GM18526 (cell line): Measurements from ENCODE around the gene LUZP4.

Experiments used
- POLR2A ChIP-seq: IDR thresholded peaks from 3 replicates; pipeline ENCODE4 v1.6.1; 2011; ENCODE audit not compliant: insufficient read length; ENCODE audit errors: extremely low read depth

LUZP4 gene

DNA sequence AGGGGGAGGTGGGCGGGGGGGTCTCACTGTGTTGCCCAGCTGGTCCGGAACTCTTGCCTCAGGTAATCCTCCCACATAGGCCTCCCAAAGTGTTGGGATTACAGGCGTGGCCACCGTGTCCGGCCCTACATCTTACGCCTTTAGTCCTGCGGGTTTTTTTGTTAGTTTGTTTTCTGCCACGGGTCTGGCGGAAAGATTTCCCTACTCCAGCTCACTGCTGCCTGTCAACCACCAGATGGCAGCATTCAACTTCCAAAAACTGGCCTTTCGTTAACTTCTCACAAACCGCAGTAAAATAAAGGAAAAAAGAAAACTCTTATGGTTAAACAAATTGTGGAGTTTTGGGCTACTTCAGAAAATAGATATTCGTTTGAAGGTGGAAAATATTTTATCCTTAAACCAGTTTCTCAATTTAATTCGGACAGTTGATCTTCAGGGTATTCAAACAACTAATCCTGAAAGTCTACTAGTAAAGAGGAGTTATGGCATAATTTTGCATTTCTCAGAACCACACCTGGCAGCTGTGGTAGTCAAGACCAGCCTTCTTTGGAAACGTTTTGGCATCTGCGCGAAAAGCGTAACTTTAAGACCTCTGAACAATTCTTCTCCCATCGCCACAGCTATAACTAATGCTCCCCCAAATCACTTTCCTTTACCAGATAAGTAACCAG lies 41.1 kb downstream of the LUZP4 start:
- TF ChIP-seq POLR2A = no peak

DNA sequence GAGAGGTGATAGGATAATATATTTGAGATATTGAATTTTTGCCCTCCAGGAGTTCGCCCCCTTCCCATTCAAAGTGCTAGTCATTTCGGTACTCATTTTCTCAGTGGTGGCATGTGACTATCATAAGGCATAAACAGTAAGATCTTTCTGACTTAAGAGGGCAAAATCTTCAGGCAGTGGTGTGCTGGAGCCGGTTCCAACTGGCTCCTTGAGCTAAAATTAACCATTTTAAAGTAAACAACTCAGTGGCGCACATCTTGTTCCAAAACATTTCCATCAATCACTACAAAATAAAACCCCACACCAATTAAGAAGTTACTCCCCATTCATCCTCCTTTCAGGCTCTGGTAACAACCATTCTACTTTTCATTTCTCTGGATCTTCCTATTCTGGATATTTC lies 43.3 kb downstream of the LUZP4 start:
- TF ChIP-seq POLR2A = no peak

DNA sequence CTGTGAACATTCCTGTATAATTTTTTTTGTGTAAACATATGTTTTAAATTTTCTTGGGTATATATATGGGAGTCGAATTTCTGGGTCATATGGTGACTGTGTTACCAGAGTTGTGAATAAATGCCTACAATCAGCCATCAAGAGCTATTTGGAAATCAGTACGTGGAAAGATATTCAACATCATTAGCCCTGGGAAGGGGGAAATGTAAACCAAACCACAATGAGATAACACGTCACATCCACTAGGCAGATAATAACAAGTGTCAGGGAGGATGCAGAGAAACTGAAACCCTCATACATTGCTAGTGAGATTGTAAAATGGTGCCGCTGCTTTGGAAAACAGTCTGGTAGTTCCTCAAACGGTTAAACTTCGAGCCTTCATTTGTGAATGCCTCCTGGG lies 43.9 kb downstream of the LUZP4 start:
- no peak for TF ChIP-seq POLR2A

DNA sequence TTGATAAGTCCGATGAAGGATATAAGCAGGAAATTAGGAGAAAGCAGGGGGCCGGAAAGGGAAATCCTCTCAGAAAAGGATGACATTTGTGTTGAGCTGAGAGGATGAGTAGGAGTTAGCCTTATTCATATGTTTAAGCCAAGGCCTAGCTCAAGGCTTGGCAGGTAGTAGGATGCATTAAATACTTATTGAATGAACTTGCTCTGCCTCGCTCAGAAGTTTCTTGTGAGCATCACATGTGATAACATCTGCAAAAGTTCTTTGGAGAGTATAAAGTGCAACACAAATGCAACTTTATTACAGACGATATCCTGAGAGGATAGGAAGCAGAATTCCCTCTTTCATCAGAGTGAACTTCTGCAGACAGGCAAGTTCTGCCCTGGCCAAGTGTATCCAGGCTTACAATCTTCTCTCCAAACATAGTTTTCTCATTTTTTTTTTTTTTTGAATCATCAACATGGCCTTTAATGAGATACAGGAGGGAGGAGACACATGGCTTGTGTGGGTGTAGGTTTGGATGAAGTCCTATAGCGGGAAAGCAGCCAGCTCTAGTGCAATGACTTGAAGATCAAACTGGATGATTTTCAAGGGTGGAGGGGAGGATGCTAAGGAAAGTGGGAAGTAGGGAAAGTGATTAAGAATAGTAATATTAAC lies 48.1 kb downstream of the LUZP4 start:
- TF ChIP-seq POLR2A = no peak

DNA sequence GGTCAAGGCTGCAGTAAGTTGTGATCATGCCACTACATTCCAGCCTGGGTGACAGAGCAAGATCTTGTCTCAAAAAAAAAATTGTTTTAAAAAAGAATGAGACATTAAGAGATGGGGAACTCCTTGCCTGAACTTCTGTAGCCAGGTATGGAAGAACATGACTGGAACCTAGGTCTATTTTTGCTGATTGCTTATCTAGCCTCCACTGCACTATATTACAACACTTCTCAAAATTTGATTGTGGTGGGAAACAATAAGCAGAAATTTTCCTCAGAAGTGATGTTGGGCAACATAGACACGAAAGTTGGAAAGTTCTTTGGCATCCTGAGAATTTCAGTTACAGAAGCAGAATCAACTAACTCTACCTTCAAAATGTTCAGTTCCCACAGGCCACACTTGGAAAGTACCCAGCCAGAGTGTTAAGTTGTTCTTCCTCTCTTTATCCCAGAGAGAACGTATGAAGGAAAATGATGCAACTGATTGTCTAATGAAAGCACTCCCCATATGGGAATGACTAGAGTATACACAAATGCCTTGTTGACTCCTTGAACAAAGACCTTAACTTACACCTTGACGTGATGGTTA lies 50.0 kb downstream of the LUZP4 start:
- no peak for TF ChIP-seq POLR2A

DNA sequence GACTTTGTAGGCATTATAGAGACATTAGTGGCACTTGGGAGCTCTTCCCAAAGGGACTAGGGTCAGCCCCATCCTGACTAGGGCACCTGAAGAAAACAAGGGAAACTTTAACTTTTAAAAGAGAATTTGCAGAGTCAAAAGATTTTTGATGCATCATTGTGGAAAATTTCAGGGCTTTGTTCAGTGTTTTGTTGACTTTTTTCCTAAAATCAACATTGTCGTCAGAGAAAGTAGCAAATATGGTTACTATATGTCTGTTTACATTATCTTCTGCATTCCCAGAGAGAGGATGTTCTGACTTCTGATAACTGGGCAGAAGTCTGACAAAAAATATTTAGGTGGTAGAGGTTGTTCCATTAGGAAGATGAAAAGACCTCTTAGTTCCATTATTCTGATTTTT lies 51.9 kb downstream of the LUZP4 start:
- TF ChIP-seq POLR2A = no peak

DNA sequence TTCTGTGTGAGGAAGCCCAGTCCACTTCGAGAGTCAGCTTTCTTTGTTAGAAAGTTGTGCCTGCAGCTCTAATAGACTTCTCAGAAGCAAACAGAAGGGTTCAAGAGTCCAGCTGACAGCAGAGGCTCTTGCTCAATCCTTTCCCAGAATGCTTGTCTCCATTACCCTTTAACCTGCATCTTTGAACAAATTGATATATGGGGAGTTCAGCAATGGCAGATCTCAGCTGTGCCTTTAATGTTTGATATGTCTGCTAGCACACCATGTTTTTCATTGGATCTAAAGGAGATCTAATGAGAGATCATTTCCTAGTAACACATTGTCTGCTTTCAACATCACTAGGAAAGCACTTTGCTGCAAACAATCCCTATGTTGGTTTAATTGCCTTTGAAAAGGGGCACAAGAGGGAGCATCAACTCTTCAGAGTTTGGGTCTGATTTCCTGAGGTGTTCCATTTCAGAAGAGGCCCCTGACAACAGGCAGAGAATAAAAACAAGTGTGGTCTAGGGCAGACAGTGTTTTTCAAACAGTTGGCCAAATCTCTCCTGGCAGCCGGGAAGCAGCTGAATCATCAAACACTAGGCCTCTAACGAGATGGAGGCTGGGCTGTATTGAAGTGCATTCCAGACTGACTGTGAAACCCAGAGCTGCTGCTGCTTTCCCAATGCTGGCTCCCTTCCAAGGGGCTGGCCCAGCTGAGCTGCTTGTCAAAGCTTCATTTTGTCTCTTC lies 55.5 kb downstream of the LUZP4 start:
- no peak for TF ChIP-seq POLR2A

DNA sequence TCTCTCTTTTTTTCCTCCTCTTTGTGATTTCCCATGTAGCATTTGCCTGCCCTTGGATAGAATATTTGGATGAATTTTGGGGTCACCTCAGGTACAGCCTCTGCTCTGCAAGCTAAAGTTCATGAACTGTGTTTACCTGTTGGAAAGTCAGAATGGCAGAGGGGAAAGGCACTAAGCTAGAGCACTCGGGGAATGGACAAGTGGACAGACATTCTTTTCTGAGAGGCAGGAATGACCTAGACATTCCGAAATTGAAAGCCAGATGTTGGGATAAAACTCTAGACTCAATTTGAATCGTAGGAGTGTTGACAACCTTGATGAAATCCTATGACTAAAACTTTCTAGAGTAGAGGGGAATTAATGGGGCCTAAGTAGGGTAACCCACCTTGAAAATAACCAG lies 56.1 kb downstream of the LUZP4 start:
- no peak for TF ChIP-seq POLR2A

DNA sequence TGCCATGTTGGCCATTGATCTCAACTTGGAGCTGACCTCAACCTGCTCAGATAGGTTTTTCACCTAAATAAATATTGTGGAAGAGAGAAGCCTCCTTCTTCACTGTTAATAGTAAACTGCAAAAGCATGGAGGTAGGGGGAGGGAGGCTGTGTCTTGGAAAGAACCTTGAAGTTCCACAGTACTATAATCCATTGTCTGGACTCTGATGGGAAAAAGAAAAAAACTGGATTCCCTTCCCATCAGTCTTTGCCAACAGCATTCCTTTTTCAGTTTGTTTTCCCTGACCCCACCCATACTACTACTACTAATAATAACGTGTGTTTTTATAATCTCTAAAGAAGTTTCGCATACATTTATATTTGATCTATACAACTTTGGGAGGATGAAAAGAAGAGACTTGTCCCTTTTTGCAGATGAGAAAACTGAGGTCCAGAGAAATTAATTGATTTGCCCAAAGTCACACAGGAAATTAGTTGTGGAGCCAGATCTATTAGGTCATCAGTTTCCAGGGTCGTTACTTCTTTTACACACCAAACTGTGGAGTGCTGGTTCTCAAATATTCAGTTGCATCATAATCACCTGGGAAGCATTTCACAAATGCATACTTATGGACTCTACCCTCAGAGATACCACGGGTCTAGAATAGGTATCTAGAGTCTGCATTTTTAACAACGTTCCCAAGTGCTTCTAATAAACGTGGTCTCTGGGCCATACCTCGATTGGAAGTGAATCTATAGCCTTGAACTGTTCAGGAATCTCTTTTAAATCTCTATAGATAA lies 59.1 kb downstream of the LUZP4 start:
- no peak for TF ChIP-seq POLR2A

DNA sequence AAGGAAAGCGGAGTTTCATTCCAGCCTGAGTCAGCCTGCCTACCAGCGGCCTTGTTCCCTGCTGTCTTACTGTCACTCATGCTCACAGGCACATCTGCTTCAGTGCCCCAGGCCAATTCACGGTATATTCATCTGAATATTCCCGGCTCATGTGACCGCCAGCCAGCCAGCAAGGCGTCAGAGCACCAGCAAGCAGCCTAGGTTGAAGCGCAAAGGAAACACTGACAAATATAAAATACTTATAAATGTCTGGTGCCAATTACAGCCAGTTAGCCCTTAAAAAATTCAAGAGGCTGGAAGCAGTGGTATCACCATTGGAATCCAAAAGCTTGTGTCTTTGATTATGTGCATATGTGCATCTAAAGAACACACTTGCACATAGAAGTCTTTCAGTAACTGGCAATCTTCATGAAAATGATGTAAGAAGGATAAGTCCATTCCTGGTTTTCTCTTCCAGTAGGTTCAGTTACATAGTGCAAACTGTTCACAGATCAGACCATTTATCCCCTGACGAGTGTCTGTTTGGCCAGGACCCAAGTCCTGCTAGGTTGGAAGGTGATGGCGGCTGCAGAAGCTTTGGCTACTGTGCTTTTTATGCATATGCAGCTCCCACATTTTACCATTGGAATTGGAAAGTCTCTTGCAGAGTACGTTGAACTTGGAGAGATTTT lies 61.3 kb downstream of the LUZP4 start:
- TF ChIP-seq POLR2A = no peak

DNA sequence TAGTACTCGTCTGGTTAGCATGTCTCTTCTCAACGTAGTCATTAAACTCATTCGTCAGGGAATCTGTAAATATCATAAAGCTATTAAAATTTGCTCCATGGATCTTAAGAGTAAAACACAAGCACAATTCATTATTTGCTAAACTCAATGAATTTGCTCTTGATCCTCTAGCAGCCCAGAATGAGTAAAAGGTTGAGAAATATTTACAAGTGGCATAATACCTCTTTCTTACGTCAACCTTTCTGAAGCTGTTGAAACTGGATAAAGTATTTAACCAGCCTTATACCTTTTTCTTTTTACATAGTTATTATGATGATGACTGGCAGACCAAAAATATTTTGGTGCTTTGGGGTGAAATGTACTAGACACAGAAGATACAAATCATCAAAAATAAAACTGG lies 66.9 kb downstream of the LUZP4 start:
- no peak for TF ChIP-seq POLR2A
